Raji (cell line): Measurements from ENCODE around the gene JAKMIP2.
A peak's percentile ranks its signal among the peaks of the same experiment; 100 is the strongest.

Experiments used
- POLR2A ChIP-seq: IDR thresholded peaks from 2 replicates; pipeline ENCODE4 v1.6.1; 2011; ENCODE audit warnings: low read depth, low read length, control low read depth; ENCODE audit not compliant: insufficient read depth

The JAKMIP2 gene

GRCh38 chr5:147782110-147783028 lies at the start of gene JAKMIP2:
TSS of gene JAKMIP2 (minus strand) at chr5:147782728. CDS start at chr5:147671806, 110,922 bp downstream.
- TF ChIP-seq POLR2A = peak; percentile 77

GRCh38 chr5:147831465-147831864 lies 48.9 kb upstream of the JAKMIP2 start, which contains the start of gene SPINK1:
TSS of gene SPINK1 (minus strand) at chr5:147831671. CDS start at chr5:147831577, 94 bp downstream.
- TF ChIP-seq POLR2A = no peak

GRCh38 chr5:147830035-147830434 lies 47.5 kb upstream of the JAKMIP2 start:
- TF ChIP-seq POLR2A = no peak

- no peak for TF ChIP-seq POLR2A
Measured at GRCh38 chr5:147826361-147826760, 43.8 kb upstream of the JAKMIP2 start.

GRCh38 chr5:147822686-147823491 lies 40.4 kb upstream of the JAKMIP2 start:
- no peak for TF ChIP-seq POLR2A

- TF ChIP-seq POLR2A = no peak
Measured at GRCh38 chr5:147821766-147822165, 39.2 kb upstream of the JAKMIP2 start.

- no peak for TF ChIP-seq POLR2A
Measured at GRCh38 chr5:147819261-147819770, 36.8 kb upstream of the JAKMIP2 start.

GRCh38 chr5:147818290-147818689 lies 35.8 kb upstream of the JAKMIP2 start:
- no peak for TF ChIP-seq POLR2A

GRCh38 chr5:147813696-147814095 lies 31.2 kb upstream of the JAKMIP2 start:
- TF ChIP-seq POLR2A = no peak

- no peak for TF ChIP-seq POLR2A
Measured at GRCh38 chr5:147809830-147810666, 27.5 kb upstream of the JAKMIP2 start.

GRCh38 chr5:147805030-147805454 lies 22.5 kb upstream of the JAKMIP2 start:
- no peak for TF ChIP-seq POLR2A

GRCh38 chr5:147804334-147804733 lies 21.8 kb upstream of the JAKMIP2 start:
- TF ChIP-seq POLR2A = no peak

GRCh38 chr5:147803926-147804325 lies 21.4 kb upstream of the JAKMIP2 start:
- no peak for TF ChIP-seq POLR2A

- no peak for TF ChIP-seq POLR2A
Measured at GRCh38 chr5:147801461-147801860, 18.9 kb upstream of the JAKMIP2 start.
